IMR-90 (cell line): ENCODE results near the gene RPE. TPM values are rescaled to one million over a fixed set of nuclear protein-coding genes. Genes with fewer than 3 reads are reported as not detected.
A peak's percentile ranks its signal among the peaks of the same experiment; 100 is the strongest.

ENCODE experiments used
- ATAC-seq: fragments of 200-7000 bp; cut with Tn5 transposase; 2 replicates; pipeline ENCODE4 v1.9.1; 2020; ENCODE audit warnings: low read depth, mild to moderate bottlenecking, moderate library complexity
- BruUV-seq: library from RNA; stranded (reverse); fragments of 400-500 nt; replicated peaks from 2 replicates; lab custom pipeline; 2021; lab: Mats Ljungman, UMichigan
- CTCF ChIA-PET: fragments of 300-600 bp; formaldehyde crosslinking; extraction: SDS; loops from one replicate; lab custom pipeline; 2021; ENCODE audit warnings: antibody characterized with exemption; lab: Yijun Ruan, JAX
- POLR2A ChIA-PET: fragments of 300-600 bp; sonication (Branson Sonifier 250); formaldehyde crosslinking; loops from one replicate; lab custom pipeline; 2022; ENCODE audit warnings: antibody characterized with exemption; ENCODE audit not compliant: unreplicated experiment; lab: Charles Lee
- DNase-seq: peaks from one replicate; pipeline ENCODE4 v3.0.0; 2013
- H2AFZ ChIP-seq: replicated peaks from 2 replicates; pipeline ENCODE3; 2013; ENCODE audit warnings: low read length, mild to moderate bottlenecking; ENCODE audit not compliant: poor library complexity
- H2AK5ac ChIP-seq: 2 replicates; pipeline ENCODE4 v1.6.1; 2013; ENCODE audit warnings: low read depth, low read length, inconsistent platforms
- H2AK9ac ChIP-seq: replicated peaks from 2 replicates; pipeline ENCODE3; 2013; ENCODE audit warnings: mild to moderate bottlenecking, low read depth, low read length, moderate library complexity; ENCODE audit not compliant: poor library complexity
- H2BK120ac ChIP-seq: 2 replicates; pipeline ENCODE4 v1.6.1; 2013; ENCODE audit warnings: low read depth, low read length, inconsistent platforms
- H2BK15ac ChIP-seq: 3 replicates; pipeline ENCODE4 v1.6.1; 2013; ENCODE audit warnings: low read depth, low read length, inconsistent platforms
- H2BK20ac ChIP-seq: 2 replicates; pipeline ENCODE4 v1.6.1; 2013; ENCODE audit warnings: low read depth, mild to moderate bottlenecking, inconsistent platforms, low read length, moderate library complexity
- H2BK5ac ChIP-seq: 2 replicates; pipeline ENCODE4 v1.6.1; 2013; ENCODE audit warnings: mild to moderate bottlenecking, low read depth, low read length, inconsistent platforms; ENCODE audit not compliant: poor library complexity, severe bottlenecking
- H3K14ac ChIP-seq: replicated peaks from 2 replicates; pipeline ENCODE4 v1.6.1; 2013; ENCODE audit warnings: low read depth, low read length, inconsistent platforms
- H3K18ac ChIP-seq: 2 replicates; pipeline ENCODE4 v1.6.1; 2013; ENCODE audit warnings: low read depth, low read length, control low read depth
- H3K23ac ChIP-seq: 2 replicates; pipeline ENCODE4 v1.6.1; 2013; ENCODE audit warnings: low read depth, low read length, inconsistent platforms
- H3K27ac ChIP-seq: 2 replicates; pipeline ENCODE4 v1.5.1; 2013; ENCODE audit warnings: mild to moderate bottlenecking, control low read depth, low read length; ENCODE audit not compliant: insufficient read depth
- H3K27me3 ChIP-seq: 2 replicates; pipeline ENCODE4 v1.6.1; 2013; ENCODE audit warnings: low read length; ENCODE audit not compliant: control insufficient read depth, insufficient read depth
- H3K36me3 ChIP-seq: 2 replicates; pipeline ENCODE4 v1.6.1; 2013; ENCODE audit warnings: low read length, mixed read lengths; ENCODE audit not compliant: control insufficient read depth, insufficient read depth
- H3K4ac ChIP-seq: 2 replicates; pipeline ENCODE4 v1.6.1; 2013; ENCODE audit warnings: low read depth, low read length, inconsistent platforms
- H3K4me1 ChIP-seq: 2 replicates; pipeline ENCODE4 v1.6.1; 2013; ENCODE audit warnings: low read length, mixed read lengths; ENCODE audit not compliant: control insufficient read depth, insufficient read depth
- H3K4me2 ChIP-seq: 2 replicates; pipeline ENCODE4 v1.6.1; 2013; ENCODE audit warnings: low read depth, mild to moderate bottlenecking, control low read depth, low read length, moderate library complexity
- H3K4me3 ChIP-seq: 2 replicates; pipeline ENCODE4 v1.5.1; 2013; ENCODE audit warnings: low read depth, mild to moderate bottlenecking, control low read depth, low read length, moderate library complexity; ENCODE audit not compliant: insufficient read depth
- H3K56ac ChIP-seq: 2 replicates; pipeline ENCODE4 v1.6.1; 2013; ENCODE audit warnings: low read length, inconsistent platforms; ENCODE audit not compliant: insufficient read depth; ENCODE audit errors: extremely low read depth
- H3K79me1 ChIP-seq, 2 experiments: 2 replicates each; pipeline ENCODE4 v1.6.1; 2013; ENCODE audit warnings: low read length in 2 of 2, inconsistent platforms in 1 of 2, low read depth in 1 of 2
- H3K9ac ChIP-seq: 2 replicates; pipeline ENCODE4 v1.6.1; 2013; ENCODE audit warnings: low read depth, low read length, control low read depth
- H3K9me1 ChIP-seq: 2 replicates; pipeline ENCODE4 v1.6.1; 2013; ENCODE audit warnings: low read length, inconsistent platforms; ENCODE audit not compliant: insufficient read depth
- H3K9me3 ChIP-seq: 2 replicates; pipeline ENCODE4 v1.6.1; 2013; ENCODE audit warnings: low read length; ENCODE audit not compliant: control insufficient read depth, insufficient read depth
- H4K20me1 ChIP-seq: 2 replicates; pipeline ENCODE4 v1.6.1; 2013; ENCODE audit warnings: low read length, inconsistent platforms; ENCODE audit not compliant: insufficient read depth
- H4K5ac ChIP-seq: 2 replicates; pipeline ENCODE4 v1.6.1; 2013; ENCODE audit warnings: mild to moderate bottlenecking, low read depth, low read length, control low read depth
- H4K8ac ChIP-seq, 2 experiments: 2 replicates each; pipeline ENCODE4 v1.6.1; 2013; ENCODE audit warnings: low read depth in 2 of 2, low read length in 2 of 2, control low read depth in 1 of 2, inconsistent platforms in 1 of 2
- H4K91ac ChIP-seq: 2 replicates; pipeline ENCODE4 v1.6.1; 2013; ENCODE audit warnings: low read depth, low read length, inconsistent platforms; ENCODE audit not compliant: insufficient read depth
- BHLHE40 ChIP-seq: fragments of 150-350 bp; IDR thresholded peaks from 2 replicates; pipeline ENCODE4 v1.6.1; 2016; ENCODE audit warnings: mild to moderate bottlenecking, low read depth, low read length
- CEBPB ChIP-seq: IDR thresholded peaks from 2 replicates; pipeline ENCODE4 v1.6.1; 2012; ENCODE audit warnings: low read depth, low read length, improper control_type of control experiment
- CHD1 ChIP-seq: IDR thresholded peaks from 2 replicates; pipeline ENCODE4 v1.6.1; 2012; ENCODE audit warnings: low read depth, low read length, improper control_type of control experiment
- RAD21 ChIP-seq: IDR thresholded peaks from 2 replicates; pipeline ENCODE4 v1.6.1; 2012; ENCODE audit warnings: low read length, improper control_type of control experiment
- USF2 ChIP-seq: fragments of 150-350 bp; IDR thresholded peaks from 2 replicates; pipeline ENCODE4 v1.6.1; 2017; ENCODE audit warnings: mild to moderate bottlenecking, antibody characterized with exemption, low read length, low read depth
- WGBS, 2 experiments: methylation state at CpG; one replicate each; pipeline versions ENCODE4 v1.1.5 to v1.1.7; 2013; ENCODE audit warnings: missing lambda C conversion rate in 2 of 2; ENCODE audit not compliant: insufficient read length in 1 of 2; ENCODE audit errors: extremely low coverage in 2 of 2; 5-methylcytosine and 5-hydroxymethylcytosine counted together
- dilution Hi-C: fragments of 300-500 bp; cut with HindIII; formaldehyde crosslinking; loops from one replicate; pipeline ENCODE4 v1.14.3; 2018; ENCODE audit warnings: low sequenced_read_pairs; ENCODE audit not compliant: unreplicated experiment
- in situ Hi-C: fragments of 300-500 bp; cut with MboI; formaldehyde crosslinking; loops from 3 replicates; pipeline ENCODE4 v1.14.3; 2019; ENCODE audit warnings: low sequenced_read_pairs, inconsistent platforms, mixed read lengths
- intact Hi-C: fragments of 100-400 bp; cut with micrococcal nuclease; formaldehyde crosslinking; loops from 2 replicates; pipeline ENCODE4 v1.10.0; 2022
- polyA plus RNA-seq, 3 experiments: library from polyadenylated mRNA; depleted of rRNA; stranded (reverse); fragments of >200 nt; gene quantifications; 2 replicates each; pipeline ENCODE4 v1.2.3, GENCODE V29; 2012; ENCODE audit warnings: low replicate concordance in 1 of 3
- total RNA-seq: library from RNA; depleted of rRNA; stranded (reverse); fragments of >200 nt; gene quantifications from 2 replicates; pipeline ENCODE4 v1.2.3, GENCODE V29; 2012

RPE gene
- total and polyA plus RNA-seq, 2 of the 4 experiments (the other 2 are of a cell fraction) = 66.7 to 339 TPM

GRCh38 chr2:210003359-210003758, 921 bp downstream of the RPE start:
- Histone ChIP-seq H3K27me3 (no peaks in the 10 kb centered on the region), H3K36me3 (peaks cover 4% of the 10 kb centered on the region), H3K56ac (no peak overlapping the region), H4K20me1 (peaks cover 3% of the 10 kb centered on the region; the same call in 1 of the 2 replicates), H3K9me1 (no peaks in the 10 kb centered on the region), H3K9ac (peak overlapping the region; percentile 89), H2AFZ (no peak overlapping the region), H2BK5ac (no peak overlapping the region), H3K18ac (no peak overlapping the region), H3K4me2 (peak overlapping the region; percentile 97), H2BK15ac (no peak overlapping the region), H3K4ac (no peak overlapping the region), H3K23ac (0 out of 2 replicates have a peak overlapping the region, but pooled peaks have one; percentile 46), H3K79me1 (peaks cover 3 to 22% of the 10 kb centered on the region in 2 experiments; a peak in 3 of 4 replicates), H3K9me3 (no peaks in the 10 kb centered on the region), H2AK5ac (no peak overlapping the region), H3K4me3 (peak overlapping the region; percentile 94), H4K91ac (no peak overlapping the region), H2BK120ac (no peak overlapping the region), H3K4me1 (peaks cover 5% of the 10 kb centered on the region), H3K14ac (no peak overlapping the region; the same call in 1 of the 2 replicates), H4K5ac (no peak overlapping the region; the same call in 1 of the 2 replicates), H3K27ac (no peak overlapping the region), H2AK9ac (no peak overlapping the region), H4K8ac (peak overlapping the region in 1 of 2 experiments; percentile 90; a peak in 1 of 4 replicates), H2BK20ac (no peak overlapping the region)
- TF ChIP-seq CHD1 (no peak), USF2 (no peak), RAD21 (no peak), BHLHE40 (no peak), CEBPB (peak; percentile 25; the same call in 1 of the 2 replicates)
- ChIA-PET POLR2A (no interaction called here), CTCF (interaction anchor here (1.1 kb wide), 1 partner anchor 192 kb away, joined by 3 read pairs; no protein-coding TSS in a partner anchor)
- WGBS, 2 experiments = no CpG with 5 or more reads among the region's 2 CpGs
- in situ Hi-C loops (no loop called here), intact Hi-C loops (no loop called here), dilution Hi-C loops (no loop called here)
- DNase-seq (no peak), ATAC-seq (no peak)
- BruUV-seq = no TSS peak
